ENCODE data around the gene ATP6V0B.

Gene ATP6V0B

DNA sequence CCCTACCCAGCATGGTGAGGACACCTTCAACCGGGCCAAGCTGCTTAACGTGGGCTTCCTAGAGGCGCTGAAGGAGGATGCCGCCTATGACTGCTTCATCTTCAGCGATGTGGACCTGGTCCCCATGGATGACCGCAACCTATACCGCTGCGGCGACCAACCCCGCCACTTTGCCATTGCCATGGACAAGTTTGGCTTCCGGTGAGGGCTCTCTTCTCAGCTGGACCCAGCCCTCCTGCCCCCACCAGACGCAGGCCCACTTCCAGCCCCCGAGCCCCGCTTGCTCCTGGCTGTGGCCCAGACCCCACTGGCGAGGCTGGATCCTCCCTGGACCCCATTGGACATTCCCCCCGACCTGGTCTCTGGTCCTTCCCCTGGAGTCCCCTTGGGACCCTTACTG, 10.1 kb downstream of the ATP6V0B start:
- DNase-seq (ENCODE audit: low read depth in 2 of 2) = no peak

DNA sequence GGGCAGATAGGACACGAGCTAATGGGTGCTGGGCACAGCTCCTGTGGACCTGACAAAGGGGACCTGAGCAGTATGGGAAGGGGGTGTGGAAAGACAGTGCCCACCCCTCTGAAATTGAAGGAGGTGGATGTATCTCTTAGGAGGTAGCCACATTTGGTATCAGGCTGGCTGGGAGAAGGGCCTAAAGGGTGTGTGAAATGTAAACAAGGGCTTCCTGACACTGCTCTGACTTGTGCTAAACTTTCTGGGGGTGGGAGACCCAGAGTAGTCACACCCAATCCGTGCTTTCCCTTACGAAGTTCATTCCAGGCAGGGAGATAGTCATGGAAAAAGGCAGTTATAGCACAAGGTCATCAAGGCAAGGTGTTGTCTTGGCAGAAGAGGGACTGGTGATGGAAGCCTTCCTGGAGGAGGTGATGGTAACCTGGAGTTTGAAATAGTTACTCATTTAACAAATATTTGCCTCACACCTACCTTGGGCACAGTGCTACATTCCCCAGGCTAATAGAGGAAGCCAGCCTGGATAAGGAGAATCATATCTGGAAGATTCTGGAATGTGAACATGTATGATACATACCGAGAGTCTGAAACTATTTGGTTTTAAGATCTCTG, 11.3 kb downstream of the ATP6V0B start:
- DNase-seq (ENCODE audit: low read depth in 2 of 2) = no peak

DNA sequence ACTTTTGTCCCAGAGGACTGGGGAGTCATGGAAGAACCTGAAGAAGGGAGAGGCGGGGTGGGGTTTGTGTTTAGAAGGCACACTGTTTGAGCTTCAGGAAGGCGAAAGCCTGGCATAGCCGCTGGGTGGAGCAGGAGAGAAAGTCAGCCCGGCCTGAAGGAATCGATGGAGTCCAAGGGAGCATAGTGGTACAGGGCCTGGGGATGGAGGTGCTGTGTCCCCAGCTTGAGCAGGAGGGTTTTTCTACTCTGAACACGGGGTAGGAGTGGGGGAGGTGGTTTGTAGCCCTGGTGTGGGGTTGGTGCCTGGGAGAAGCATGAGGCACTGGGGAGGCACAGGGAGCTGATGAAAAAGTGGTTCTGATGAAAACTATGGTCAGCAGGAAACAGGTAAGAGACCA, 12.0 kb downstream of the ATP6V0B start:
- no peak for DNase-seq (ENCODE audit: low read depth in 2 of 2)

DNA sequence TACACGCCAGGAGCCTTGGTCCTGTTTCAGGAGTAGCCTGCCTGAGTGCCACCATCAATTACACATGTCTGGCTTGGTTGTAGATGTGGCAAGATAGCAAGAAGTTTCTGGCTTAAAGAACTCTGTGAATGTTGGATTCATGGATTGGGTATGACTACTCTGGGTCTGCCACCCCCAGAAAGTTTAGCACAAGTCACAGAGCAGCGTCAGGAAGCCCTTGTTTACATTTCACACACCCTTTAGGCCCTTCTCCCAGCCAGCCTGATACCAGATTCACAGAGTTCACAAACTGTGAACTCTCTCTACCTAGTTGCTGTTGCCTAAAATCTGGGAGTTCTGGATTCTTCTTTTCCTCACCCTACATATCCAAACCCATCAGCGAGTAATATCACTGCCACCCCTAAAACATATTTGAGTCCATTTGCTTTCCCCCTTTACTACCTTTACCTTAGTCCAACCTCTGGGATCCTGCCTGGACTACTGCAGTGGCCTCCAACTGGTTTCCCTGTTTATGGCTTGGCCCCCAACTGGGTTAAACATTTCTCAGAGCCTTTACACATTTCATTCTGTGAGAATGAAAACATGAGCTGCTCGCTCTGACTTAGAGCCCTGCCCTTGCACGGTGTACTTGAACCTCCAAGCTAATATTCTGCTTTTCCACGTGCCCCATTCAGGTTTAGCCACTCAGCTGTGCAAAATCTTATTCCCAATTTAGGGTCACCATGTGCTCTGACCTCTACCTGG, 12.6 kb downstream of the ATP6V0B start:
- no peak for DNase-seq (ENCODE audit: low read depth in 2 of 2)

DNA sequence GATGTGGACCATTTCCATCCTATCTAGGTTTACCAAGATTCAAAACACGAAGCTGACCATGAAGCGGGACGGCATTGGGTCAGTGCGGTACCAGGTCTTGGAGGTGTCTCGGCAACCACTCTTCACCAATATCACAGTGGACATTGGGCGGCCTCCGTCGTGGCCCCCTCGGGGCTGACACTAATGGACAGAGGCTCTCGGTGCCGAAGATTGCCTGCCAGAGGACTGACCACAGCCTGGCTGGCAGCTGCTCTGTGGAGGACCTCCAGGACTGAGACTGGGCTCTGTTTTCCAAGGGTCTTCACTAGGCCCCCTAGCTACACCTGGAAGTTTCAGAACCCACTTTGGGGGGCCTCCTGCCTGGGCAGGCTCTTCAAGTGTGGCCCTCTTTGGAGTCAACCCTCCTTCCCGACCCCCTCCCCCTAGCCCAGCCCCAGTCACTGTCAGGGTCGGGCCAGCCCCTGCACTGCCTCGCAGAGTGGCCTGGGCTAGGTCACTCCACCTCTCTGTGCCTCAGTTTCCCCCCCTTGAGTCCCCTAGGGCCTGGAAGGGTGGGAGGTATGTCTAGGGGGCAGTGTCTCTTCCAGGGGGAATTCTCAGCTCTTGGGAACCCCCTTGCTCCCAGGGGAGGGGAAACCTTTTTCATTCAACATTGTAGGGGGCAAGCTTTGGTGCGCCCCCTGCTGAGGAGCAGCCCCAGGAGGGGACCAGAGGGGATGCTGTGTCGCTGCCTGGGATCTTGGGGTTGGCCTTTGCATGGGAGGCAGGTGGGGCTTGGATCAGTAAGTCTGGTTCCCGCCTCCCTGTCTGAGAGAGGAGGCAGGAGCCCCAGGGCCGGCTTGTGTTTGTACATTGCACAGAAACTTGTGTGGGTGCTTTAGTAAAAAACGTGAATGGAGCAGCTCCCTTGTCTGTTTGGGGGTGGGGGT, 15.8 kb downstream of the ATP6V0B start:
- no peak for DNase-seq (ENCODE audit: low read depth in 2 of 2)

DNA sequence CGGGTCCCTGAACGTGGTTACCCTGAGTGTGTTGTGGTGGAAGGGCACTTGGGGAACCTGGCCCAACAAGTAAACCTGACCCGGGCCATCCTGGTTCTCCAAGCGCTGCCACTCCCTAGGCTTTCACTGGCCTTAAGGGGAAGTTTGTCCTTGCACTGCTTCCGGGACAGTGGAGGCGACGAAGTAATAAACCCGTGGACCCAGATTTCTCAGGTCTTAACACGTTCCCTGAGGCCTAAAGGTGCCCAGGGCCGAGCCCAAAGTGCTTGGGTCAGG, 16.4 kb downstream of the ATP6V0B start:
- DNase-seq (ENCODE audit: low read depth in 2 of 2) = no peak

DNA sequence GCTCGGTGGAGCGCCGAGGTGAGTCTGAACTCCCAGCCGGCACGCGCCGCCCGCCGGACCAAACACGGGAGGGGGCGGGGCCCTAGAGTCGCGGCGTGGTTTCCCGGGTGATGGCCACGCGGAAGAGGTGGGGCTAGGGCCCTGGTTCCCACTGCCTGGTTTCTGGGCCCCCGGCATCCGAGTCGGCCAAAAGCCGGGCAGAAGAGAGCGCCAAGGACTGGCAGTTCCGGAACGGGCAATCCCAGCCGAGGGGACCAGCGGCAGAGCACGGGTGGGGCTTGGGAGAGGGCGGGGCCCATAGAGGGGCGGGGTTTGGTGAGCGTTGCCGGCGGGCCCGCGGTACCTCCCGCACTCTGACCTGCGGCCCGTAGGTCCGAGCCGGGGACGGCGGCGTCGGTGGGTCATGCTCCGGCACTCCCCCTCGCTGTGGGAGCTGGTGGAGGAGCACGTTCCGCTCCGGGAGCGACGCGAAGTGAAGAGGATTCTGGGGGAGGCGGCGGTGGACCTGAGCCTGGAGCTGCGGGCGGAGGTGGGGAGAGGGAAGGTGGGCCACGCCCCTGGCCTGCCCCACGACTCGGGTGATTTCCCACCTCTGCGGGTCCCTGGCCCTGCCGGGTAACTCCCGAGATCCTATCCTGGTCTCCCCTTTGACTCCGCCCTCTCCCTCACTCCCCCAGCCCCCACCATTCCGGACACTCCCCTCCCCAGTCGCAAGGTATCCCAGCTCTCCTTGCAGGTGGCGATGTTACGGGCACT, 16.9 kb downstream of the ATP6V0B start, which contains the start of gene CCDC24:
Gene CCDC24 (plus strand): TSS at position 124 of the 756 bp plus-strand sequence. CDS start 280 bp downstream, at position 404.
- peak; percentile 22 to 61 for DNase-seq (ENCODE audit: low read depth in 2 of 2)

DNA sequence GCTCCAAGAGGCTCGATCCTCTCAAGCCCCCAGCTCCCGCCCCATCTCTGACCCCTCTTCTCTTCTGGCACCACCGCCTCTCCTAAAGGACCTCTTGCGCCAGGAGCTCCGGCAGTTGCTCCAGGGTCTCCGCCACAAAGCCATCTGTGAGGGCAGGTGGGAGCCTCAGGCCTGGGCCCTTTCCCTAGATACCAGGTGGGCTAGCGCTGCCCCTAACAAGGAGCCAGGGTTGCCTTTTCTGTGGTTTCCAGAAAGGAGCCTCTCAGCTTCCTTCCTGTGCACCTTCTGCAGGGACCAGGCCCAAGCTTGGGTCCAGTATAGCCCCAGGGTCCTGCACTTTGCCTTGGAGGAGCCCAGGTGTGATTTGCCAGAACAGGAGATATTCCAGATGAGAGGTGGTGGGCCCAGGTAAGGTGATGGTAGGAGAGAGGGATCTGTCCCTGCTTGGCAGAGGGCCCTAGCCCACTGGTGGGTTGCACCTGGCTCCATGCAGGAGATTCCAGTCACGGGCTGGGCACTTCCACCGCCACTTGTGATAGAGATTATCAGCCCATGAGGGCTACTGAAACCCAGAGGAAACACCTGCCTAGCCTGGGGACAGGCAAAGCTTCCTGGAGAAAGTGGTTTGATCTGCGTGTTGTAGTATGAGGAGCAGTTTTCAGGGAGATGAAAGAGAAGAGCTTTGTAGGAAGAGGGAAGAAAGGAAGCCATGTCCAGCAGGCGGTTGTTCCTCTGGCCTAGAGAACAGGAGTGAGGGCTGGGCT, 17.7 kb downstream of the ATP6V0B start:
- DNase-seq (ENCODE audit: low read depth in 2 of 2) = no peak

DNA sequence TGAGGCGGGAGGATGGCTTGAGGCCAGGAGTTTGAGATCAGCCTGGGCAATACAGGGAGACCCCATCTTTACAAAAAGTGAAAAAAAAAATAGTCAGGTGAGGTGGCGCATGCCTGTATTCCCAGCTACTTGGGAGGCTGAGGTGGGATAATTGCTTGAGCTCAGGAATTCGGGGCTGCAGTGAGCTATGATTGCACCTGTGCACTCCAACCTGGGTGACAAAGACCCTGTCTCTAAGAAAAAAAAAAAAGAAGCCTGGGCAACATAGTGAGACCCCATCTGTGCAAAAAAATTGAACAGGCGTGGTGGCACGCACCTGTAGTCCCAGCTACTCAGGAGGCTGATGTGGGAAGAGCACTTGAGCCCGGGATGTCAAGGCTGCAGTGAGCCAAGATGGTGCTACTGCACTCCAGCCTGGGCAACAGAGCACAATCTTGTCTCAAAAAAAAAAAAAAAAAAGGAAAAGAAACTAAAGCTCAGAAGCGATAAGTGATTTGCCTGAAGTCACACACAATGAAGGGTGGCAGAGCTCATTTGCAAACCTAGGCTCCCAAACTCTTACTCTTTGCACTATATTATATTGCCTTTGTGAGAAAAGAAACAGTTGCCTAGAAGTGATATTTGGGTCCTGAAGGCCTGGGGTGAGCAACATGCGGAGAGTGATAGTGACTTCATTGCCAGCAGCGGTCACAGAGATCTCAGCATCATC, 18.6 kb downstream of the ATP6V0B start:
- DNase-seq (ENCODE audit: low read depth in 2 of 2) = no peak

DNA sequence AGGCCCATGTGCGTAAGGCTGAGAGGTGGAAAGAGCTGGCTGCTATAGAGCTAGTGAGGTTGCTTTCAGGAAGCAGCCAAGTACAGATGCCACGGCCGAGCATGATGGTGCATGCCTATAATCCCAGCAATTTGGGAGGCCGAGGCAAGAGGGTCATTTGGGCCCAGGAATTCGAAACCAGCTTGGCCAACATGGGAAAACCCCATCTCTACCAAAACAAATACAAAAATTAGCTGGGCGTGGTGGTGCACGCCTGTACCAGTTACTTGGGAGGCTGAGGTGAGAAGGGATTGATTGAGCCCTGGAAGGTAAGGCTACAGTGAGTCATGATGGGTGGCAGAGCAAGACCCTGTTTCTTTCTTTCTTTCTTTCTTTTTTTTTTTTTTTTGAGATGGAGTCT, 19.3 kb downstream of the ATP6V0B start:
- DNase-seq (ENCODE audit: low read depth in 2 of 2) = no peak

DNA sequence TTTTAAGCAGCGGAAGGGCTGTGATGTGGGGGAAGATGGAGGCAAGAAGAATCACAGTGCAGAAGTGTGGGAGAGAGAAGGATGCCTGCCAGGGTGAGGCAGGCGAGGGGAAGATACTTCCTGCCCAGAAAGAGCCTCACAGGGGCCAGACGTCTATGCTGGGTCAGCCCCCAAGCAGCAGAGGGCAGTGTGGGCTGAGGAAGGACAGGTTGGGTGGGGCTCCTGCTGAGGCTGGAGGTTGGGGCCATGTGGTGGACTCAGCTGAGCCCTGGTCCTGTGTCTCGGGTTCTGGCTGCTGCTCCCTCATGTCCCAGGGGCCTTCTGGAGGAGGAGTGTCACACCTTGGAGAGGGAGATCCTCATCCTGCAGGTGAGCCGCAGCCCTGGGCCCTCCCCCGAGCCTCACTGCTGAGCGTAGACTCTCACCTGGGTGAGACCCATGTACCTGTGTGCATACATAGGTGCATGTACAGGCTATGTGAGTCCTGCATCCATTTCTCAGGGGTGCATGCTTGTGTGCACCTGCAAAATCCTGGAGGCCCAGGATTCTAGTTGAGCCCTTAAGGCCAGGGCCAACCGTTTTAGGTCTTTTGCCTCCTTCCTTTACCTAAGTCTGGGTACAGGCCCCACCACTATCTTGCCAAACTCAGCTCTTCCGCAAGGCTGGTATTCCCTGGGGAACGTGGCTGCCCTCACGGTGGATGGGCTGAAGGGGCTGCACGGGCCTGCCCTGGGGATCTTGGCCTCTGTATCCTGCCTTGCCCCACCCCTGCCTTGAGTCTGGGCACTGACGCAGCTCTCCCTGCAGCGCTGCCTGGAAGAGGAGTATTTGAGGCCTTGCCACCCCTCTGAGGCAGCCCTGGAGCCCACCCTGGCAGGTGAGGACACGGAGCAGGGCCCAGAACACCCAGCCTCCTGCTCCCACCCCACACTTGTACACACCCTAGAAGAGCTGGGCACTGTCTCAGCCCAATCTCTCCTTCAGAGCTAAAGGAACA, 20.3 kb downstream of the ATP6V0B start:
- DNase-seq (ENCODE audit: low read depth in 2 of 2) = no peak

DNA sequence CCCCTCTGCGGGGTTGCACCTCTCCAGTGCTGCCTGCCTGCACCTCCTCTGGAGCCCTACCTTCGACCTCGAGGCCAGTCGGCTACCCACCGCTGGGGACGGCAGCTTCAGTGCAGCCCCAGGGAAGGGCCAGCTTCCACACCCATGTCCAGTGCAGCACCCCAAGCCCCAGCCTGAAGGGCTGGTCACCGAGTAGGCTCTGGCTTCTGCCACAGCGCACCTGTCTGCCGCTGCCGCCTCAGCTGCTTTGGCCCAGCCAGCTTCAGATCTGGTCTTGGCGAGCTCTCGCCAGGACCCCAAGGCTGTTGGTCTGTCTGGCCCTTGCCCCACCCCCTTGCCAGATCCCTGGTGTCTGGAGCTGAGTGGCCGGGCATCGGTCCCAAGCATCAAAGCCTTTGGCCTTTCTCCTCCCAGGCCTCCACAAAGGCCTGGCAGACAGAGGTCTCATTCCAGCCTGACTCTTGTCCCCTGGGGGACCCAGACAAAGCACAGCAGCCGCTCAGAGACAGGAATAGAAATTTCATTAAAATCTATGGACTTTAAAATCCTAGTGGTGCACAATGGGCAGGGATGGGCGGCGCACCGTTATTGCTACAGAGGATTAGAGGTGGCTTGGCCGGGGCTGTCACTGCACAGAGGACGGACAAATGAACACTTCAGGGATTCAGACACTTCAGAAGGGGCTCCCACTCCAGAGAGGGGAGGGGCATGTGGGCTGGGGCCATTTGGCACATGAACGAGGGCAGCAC, 21.4 kb downstream of the ATP6V0B start:
- DNase-seq (ENCODE audit: low read depth in 2 of 2) = no peak

DNA sequence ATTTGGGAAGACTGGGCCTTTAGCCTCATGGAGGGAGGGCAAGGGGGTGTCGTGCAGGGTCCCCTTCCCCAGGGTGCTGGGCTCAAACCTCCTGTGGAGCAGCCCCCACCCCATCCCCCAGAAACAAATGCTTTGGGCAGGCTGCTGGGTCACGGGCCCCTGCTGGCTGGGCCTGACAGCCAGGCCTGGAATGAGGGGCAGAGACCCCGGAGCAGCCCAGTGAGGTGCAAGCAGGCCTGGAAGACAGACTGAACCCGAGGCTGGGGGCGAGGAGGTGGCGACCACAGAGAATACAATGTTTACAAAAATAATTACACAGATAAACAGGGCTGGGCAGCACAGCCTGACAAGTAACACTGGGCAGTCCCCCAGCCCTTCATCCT, 22.0 kb downstream of the ATP6V0B start:
- no peak for DNase-seq (ENCODE audit: low read depth in 2 of 2)

DNA sequence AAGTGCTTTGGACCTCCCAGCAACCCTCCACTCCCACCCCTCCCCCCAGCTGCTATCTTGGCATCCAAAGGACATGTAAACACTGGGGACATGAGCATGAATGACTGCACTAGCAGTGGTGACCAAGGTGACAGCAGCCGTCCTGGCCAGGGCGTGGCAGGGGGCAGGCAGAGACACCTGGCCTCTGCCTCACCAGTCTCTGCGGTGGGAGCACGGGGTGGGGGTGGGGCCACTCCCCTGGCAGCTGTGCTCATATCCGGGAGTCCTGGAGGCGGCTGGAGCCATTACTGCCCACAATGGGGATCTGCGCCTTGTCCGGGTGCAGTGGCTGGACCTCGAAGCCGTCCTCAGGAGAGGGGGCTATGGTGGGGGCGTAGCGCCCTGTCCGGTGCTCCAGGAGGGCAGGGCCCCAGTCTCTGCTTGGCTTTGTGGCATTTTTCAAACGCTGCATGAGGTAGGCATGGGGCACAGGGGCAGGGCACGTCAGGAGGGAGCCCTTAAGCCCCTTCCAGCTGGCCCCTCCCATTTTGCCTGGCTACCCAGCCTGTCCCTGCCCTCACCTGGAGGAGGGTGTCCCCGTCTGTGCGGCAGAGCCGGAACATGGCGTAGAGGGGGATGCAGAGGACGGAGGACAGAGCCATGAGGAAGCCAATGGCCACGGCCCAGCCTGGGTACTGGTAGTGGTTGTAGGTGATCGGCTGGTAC, 22.7 kb downstream of the ATP6V0B start:
- DNase-seq (ENCODE audit: low read depth in 2 of 2) = no peak

DNA sequence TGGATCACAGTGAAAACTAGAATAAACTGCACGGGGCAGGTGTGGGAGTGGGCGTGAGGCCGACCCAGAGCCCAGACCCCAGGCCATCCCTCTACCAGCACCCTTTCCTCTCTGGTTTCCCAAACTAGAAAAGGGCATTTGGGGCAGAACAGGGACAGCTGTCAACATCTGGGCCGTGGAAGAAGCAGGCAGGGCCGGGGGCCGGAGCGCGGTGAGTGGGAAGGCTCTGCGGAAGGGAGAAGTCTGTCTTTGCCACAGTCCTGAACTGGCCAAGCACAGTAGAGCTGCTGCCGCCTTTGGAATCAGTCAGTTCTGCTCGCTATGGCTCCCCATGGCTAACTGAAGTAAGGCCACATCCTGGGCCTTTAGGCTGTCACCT, 23.2 kb downstream of the ATP6V0B start:
- DNase-seq (ENCODE audit: low read depth in 2 of 2) = no peak

DNA sequence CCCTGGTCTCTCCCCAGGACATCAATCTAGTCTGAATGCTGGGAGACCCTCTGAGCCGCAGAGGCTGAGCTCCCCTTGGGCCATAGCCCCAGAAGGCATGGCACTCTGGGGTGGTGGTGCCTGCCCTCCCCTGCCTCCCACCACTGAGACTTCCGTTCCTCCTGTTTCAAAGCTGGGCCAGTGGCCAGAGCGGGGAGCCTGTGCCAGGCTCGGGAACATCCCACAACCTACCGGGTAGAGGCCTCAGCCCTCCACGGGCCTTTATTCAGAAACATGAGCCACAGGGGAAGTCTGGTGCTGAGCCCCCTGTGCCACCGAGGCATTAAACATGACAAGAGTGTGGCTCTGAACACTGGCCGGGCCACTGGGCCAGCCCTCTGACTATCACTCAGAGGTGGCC, 24.7 kb downstream of the ATP6V0B start:
- no peak for DNase-seq (ENCODE audit: low read depth in 2 of 2)

DNA sequence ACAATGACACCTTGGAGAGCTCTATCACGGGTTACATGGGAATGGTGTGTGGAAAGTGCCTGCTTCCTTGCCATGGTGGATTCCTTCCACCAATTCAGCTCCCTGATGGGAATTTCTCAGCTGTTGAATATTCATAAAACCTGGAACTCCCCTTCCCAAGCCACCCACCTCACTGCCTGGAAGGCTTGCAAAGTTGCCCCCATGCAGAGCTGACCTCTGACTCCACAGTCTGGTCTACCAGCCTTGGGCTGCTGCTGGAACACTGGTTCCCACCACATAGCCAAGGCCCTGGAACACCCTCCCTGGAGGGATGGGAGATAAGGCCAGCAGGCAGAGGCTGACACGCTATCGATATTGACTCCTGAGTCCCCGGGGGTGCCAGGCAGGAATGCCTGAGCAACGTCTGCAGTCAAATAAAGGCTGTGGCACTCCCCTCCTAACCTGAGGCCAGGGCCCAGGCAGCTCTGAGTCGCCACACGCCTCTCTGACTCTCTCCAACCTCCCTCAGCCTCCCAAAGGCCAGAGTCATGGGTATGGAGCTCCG, 25.4 kb downstream of the ATP6V0B start:
- DNase-seq (ENCODE audit: low read depth in 2 of 2) = no peak

DNA sequence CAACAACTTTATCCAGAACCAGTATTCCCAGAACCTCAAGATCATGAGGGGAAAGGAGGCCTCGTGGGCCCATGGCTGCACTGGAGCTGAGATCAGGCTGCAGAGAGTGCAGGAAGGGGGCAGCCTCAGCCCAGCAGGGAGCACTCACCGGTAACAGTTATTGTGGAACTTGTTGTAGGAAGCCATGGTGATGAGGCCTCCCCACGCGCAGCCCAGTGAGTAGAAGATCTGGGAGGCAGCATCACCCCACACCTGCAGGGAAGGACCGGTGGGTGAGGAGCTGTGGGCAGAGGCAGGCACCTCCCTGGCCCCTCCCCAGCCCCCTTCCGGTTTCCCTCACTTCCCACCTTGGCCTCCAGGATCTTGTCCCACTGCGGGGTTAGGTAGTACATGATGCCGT, 27.4 kb downstream of the ATP6V0B start:
- DNase-seq (ENCODE audit: low read depth in 2 of 2) = no peak
